Vein endothelial cell (primary cell): ENCODE results near the gene GH2. TPM values are rescaled to one million over a fixed set of nuclear protein-coding genes. Genes with fewer than 3 reads are reported as not detected.

ENCODE experiments used
- small RNA-seq: library from RNA; depleted of rRNA; stranded (forward); fragments of <200 nt; gene quantifications from one replicate; pipeline ENCODE3, GENCODE V24; 2012
- total RNA-seq: library from RNA; depleted of rRNA; stranded (reverse); fragments of >200 nt; gene quantifications from 2 replicates; pipeline ENCODE4 v1.2.3, GENCODE V29; 2012

Gene GH2
- not detected in 2 replicates for total RNA-seq

GRCh38 chr17:63881935-63882601 lies at the start of gene GH2:
Gene GH2, minus strand, starts transcription at chr17:63881944. Its CDS starts 143 bp downstream, at chr17:63881801.

GRCh38 chr17:63918789-63919305 lies 37.1 kb upstream of the GH2 start, which contains the start of gene GH1:
Gene GH1, minus strand, starts transcription at chr17:63918839. Its CDS starts 63 bp downstream, at chr17:63918776.

GRCh38 chr17:63911041-63911635 lies 29.4 kb upstream of the GH2 start, which contains the start of gene CSHL1:
Gene CSHL1, minus strand, starts transcription at chr17:63911258. Its CDS starts 62 bp downstream, at chr17:63911196.

GRCh38 chr17:63896524-63897354 lies 15.0 kb upstream of the GH2 start, which contains the start of gene CSH1:
Gene CSH1, minus strand, starts transcription at chr17:63896574. Its CDS starts 63 bp downstream, at chr17:63896511.

GRCh38 chr17:63873577-63873976 lies 8.2 kb downstream of the GH2 start, which contains the start of gene CSH2:
Gene CSH2, minus strand, starts transcription at chr17:63873677. Its CDS starts 63 bp downstream, at chr17:63873614.

GRCh38 chr17:63842540-63843386 lies 39.0 kb downstream of the GH2 start, which contains the start of gene SMARCD2:
Gene SMARCD2, minus strand, starts transcription at chr17:63842685. Its CDS starts 11 bp downstream, at chr17:63842674.

Small RNA genes lying within 50 kb of the gene (small RNA-seq; reads per million reads assigned to genes)
- gene AC040958.1 (not detected), gene AC127029.1 (not detected), gene GH1 (not detected)

Other genes starting within 250 kb of the GH2 start
- 27.8 TPM in 2 replicates for gene LIMD2, start 181.8 kb downstream of the GH2 start, total RNA-seq
- 34.7 and 36.6 TPM in 2 replicates for gene STRADA, start 140.1 kb downstream of the GH2 start, total RNA-seq
- gene CCDC47, start 108.3 kb downstream of the GH2 start, total RNA-seq, result 72.8 and 81.6 TPM in 2 replicates
- 78.9 and 88.5 TPM in 2 replicates for gene DDX42, start 107.8 kb downstream of the GH2 start, total RNA-seq
- 63.4 and 65.7 TPM in 2 replicates for gene PSMC5, start 54.5 kb downstream of the GH2 start, total RNA-seq
- 58.8 and 59.1 TPM in 2 replicates for gene FTSJ3, start 54.3 kb downstream of the GH2 start, total RNA-seq
- gene SMARCD2, start 39.3 kb downstream of the GH2 start, total RNA-seq, result 55.7 and 68.3 TPM in 2 replicates
- gene CSH2, start 8.3 kb downstream of the GH2 start, total RNA-seq, result not detected in 2 replicates
- not detected in 2 replicates for gene CSH1, start 14.6 kb upstream of the GH2 start, total RNA-seq
- gene CSHL1, start 29.3 kb upstream of the GH2 start, total RNA-seq, result not detected in 2 replicates
- not detected in 2 replicates for gene GH1, start 36.9 kb upstream of the GH2 start, total RNA-seq
- 0.33 and 1.1 TPM in 2 replicates for gene CD79B, start 50.4 kb upstream of the GH2 start, total RNA-seq
- not detected in 2 replicates for gene SCN4A, start 91.0 kb upstream of the GH2 start, total RNA-seq
- gene PRR29, start 116.4 kb upstream of the GH2 start, total RNA-seq, result 0.33 and 0.57 TPM in 2 replicates
- gene ICAM2, start 138.7 kb upstream of the GH2 start, total RNA-seq, result 806 and 851 TPM in 2 replicates
- gene ERN1, start 248.2 kb upstream of the GH2 start, total RNA-seq, result 13.7 and 18.6 TPM in 2 replicates